HUES48 (cell line): ENCODE measurements around the gene DHRSX.
"Not testable (repeated sequence)": the region's sequence is repeated elsewhere in the genome, so short reads cannot be mapped to it uniquely, and the experiment has no call there.

ENCODE experiments used
- H3K27ac ChIP-seq: one replicate; pipeline ENCODE4 v1.7.0; 2013; ENCODE audit warnings: low read depth, low read length, inconsistent platforms
- H3K27me3 ChIP-seq: 2 replicates; pipeline ENCODE4 v1.6.1; 2013; ENCODE audit warnings: mild to moderate bottlenecking, low read length; ENCODE audit not compliant: control insufficient read depth, insufficient read depth
- H3K36me3 ChIP-seq: 2 replicates; pipeline ENCODE4 v1.6.1; 2013; ENCODE audit warnings: low read length; ENCODE audit not compliant: control insufficient read depth, insufficient read depth
- H3K4me1 ChIP-seq: 2 replicates; pipeline ENCODE4 v1.6.1; 2013; ENCODE audit warnings: mild to moderate bottlenecking, low read length; ENCODE audit not compliant: control insufficient read depth, insufficient read depth
- H3K4me3 ChIP-seq: 2 replicates; pipeline ENCODE4 v1.5.1; 2013; ENCODE audit warnings: mild to moderate bottlenecking, low read depth, low read length
- H3K9ac ChIP-seq: 2 replicates; pipeline ENCODE4 v1.6.1; 2013; ENCODE audit warnings: mild to moderate bottlenecking, low read depth, low read length, moderate library complexity
- H3K9me3 ChIP-seq: 2 replicates; pipeline ENCODE4 v1.6.1; 2013; ENCODE audit warnings: low read length; ENCODE audit not compliant: control insufficient read depth, insufficient read depth

Gene DHRSX

GRCh38 chrX:2321411-2321810 is 179.4 kb downstream of the DHRSX start:
- H3K4me1 ChIP-seq, result no peaks in the 10 kb centered on the region
- no peaks in the 10 kb centered on the region for H3K27me3 ChIP-seq
- no peaks in the 10 kb centered on the region for H3K36me3 ChIP-seq
- H3K4me3 ChIP-seq, result no peak overlapping the region
- no peak overlapping the region for H3K9ac ChIP-seq
- H3K27ac ChIP-seq, result no peak overlapping the region
- H3K9me3 ChIP-seq, result no peaks in the 10 kb centered on the region

DNA sequence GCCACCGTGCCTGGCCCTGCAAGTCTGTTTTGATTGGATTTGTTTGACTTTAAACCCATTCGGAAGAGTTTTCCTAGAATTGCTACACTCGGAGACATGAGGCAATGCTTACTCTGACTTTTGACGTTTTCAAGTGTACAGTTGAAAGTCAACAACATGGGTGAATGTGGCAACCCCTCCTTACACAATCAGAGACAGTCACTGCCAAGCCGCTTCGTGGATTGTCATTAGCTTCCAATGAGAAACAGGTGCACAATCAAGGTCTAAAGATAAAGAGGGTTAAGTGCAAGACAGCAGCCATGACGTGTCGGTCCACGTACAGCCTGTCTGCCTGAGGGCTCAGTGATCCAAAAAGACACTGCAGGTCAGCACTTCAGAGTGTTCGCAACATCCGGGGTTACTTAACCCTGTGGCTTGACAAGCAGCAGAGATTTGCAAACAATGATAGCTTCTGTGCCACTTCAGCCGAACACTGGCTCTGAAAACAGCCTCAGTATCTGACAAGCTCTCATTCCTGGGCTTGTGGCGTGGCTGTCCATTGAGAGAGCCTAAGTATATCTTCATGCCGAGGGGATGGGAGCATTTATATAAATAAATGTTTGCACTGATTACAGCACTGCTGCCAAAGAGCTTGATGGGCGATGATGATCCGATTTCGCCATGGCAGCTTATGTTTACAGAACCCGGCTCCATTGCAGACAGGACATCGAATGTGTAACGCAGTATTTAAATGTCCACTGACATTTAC is 180.0 kb downstream of the DHRSX start:
- Histone ChIP-seq H3K4me3 (no peak overlapping the region), H3K9ac (no peak overlapping the region)

DNA sequence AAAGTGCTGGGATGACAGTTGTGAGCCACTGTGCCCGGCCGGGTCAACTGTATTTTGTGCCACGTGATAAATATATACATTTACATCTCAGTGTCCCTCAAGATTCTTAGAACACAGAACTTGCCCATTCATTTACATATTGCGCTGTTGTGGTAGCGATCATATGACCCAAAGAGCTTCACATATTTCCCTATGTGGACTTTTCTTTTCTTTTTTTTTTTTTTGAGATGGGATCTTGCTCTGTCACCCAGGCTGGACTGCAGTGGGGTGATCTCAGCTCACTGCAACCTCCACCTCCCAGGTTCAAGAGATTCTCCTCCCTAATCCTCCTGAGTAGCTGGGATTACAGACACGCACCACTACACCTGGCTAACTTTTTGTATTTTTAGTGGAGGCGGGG is 180.7 kb downstream of the DHRSX start:
- no peak overlapping the region for H3K9ac ChIP-seq
- no peaks in the 10 kb centered on the region for H3K9me3 ChIP-seq
- no peaks in the 10 kb centered on the region for H3K36me3 ChIP-seq
- no peak overlapping the region for H3K4me3 ChIP-seq
- no peak overlapping the region for H3K27ac ChIP-seq
- no peaks in the 10 kb centered on the region for H3K27me3 ChIP-seq
- no peaks in the 10 kb centered on the region for H3K4me1 ChIP-seq

More for the DNA sequence above, 180.0 kb downstream of the DHRSX start:
- Histone ChIP-seq H3K27me3 (no peaks in the 10 kb centered on the region), H3K27ac (no peak overlapping the region), H3K36me3 (no peaks in the 10 kb centered on the region), H3K4me1 (no peaks in the 10 kb centered on the region), H3K9me3 (no peaks in the 10 kb centered on the region)

- Histone ChIP-seq H3K27me3 (no peaks in the 10 kb centered on the region), H3K4me1 (no peaks in the 10 kb centered on the region), H3K27ac (no peak overlapping the region), H3K4me3 (no peak overlapping the region), H3K9ac (no peak overlapping the region), H3K36me3 (no peaks in the 10 kb centered on the region), H3K9me3 (no peaks in the 10 kb centered on the region)
Observed at GRCh38 chrX:2318371-2318770, 182.4 kb downstream of the DHRSX start.

GRCh38 chrX:2317527-2318055 is 183.2 kb downstream of the DHRSX start:
- Histone ChIP-seq H3K9me3 (no peaks in the 10 kb centered on the region), H3K27me3 (no peaks in the 10 kb centered on the region), H3K4me3 (no peak overlapping the region), H3K27ac (no peak overlapping the region), H3K4me1 (no peaks in the 10 kb centered on the region), H3K36me3 (no peaks in the 10 kb centered on the region), H3K9ac (no peak overlapping the region)

- Histone ChIP-seq H3K27me3 (no peaks in the 10 kb centered on the region), H3K9ac (no peak overlapping the region), H3K9me3 (no peaks in the 10 kb centered on the region), H3K4me3 (no peak overlapping the region), H3K27ac (no peak overlapping the region), H3K36me3 (no peaks in the 10 kb centered on the region), H3K4me1 (no peaks in the 10 kb centered on the region; the same call in 1 of the 2 replicates)
Observed at GRCh38 chrX:2316534-2316933, 184.2 kb downstream of the DHRSX start.

GRCh38 chrX:2315434-2315833 is 185.3 kb downstream of the DHRSX start:
- Histone ChIP-seq H3K36me3 (no peaks in the 10 kb centered on the region), H3K4me3 (no peak overlapping the region), H3K4me1 (no peaks in the 10 kb centered on the region; the same call in 1 of the 2 replicates), H3K9me3 (no peaks in the 10 kb centered on the region), H3K9ac (no peak overlapping the region), H3K27ac (no peak overlapping the region), H3K27me3 (no peaks in the 10 kb centered on the region)

DNA sequence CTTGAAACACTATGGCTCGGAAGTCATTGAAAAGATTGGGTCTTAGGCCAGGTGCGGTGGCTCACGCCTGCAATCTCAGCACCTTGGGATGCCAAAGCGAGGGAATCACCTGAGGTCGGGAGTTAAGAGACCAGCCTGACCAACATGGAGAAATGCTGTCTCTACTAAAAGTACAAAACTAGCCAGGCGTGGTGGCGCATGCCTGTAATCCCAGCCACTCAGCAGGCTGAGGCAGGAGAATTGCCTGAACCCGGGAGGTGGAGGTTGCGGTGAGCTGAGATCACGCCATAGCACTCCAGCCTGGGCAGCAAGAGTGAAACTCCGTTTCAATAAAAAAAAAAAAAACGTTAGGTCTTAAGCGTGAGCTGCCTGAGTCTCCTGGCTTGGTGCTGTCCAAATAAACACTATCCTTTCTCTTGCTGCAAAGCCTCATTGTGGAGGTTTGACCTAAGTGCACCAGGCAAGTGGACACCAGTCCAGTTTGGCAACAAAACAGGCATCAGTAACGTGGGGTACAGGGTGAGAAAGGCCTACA is 185.9 kb downstream of the DHRSX start:
- Histone ChIP-seq H3K9me3 (no peaks in the 10 kb centered on the region), H3K36me3 (no peaks in the 10 kb centered on the region), H3K9ac (no peak overlapping the region), H3K27me3 (no peaks in the 10 kb centered on the region), H3K4me3 (no peak overlapping the region), H3K4me1 (no peaks in the 10 kb centered on the region; the same call in 1 of the 2 replicates), H3K27ac (no peak overlapping the region)

GRCh38 chrX:2313864-2314640 is 186.7 kb downstream of the DHRSX start:
- H3K36me3 ChIP-seq, result no peaks in the 10 kb centered on the region
- H3K4me1 ChIP-seq, result no peaks in the 10 kb centered on the region; the same call in 1 of the 2 replicates
- H3K9me3 ChIP-seq, result no peaks in the 10 kb centered on the region
- no peak overlapping the region for H3K9ac ChIP-seq
- no peaks in the 10 kb centered on the region for H3K27me3 ChIP-seq
- H3K27ac ChIP-seq, result no peak overlapping the region
- no peak overlapping the region for H3K4me3 ChIP-seq

DNA sequence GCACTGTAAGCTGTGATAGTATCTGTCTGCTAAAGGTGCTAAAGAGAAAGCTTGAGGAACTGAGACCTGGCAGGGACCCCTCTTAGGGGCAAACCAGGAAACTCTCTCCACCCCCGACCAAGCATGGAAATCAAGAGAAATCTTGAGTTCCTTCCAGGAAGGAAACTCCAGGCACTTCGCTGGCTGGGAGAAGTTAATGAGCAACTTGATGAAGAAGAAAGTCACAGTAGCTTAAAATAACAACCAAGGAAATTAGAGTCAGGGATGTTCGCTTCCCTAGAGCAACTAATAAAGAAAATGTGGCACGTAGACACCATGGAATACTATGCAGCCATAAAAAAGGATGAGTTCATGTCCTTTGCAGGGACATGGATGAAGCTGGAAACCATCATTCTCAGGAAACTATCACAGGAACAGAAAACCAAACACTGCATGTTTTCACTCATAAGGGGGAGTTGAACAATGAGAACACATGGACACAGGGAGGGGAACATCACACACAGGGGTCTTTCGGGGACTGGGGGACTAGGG is 188.7 kb downstream of the DHRSX start:
- peak overlapping the region; percentile 6 for H3K27ac ChIP-seq
- H3K36me3 ChIP-seq, H3K4me3 ChIP-seq, H3K27me3 ChIP-seq, H3K9me3 ChIP-seq, H3K9ac ChIP-seq, H3K4me1 ChIP-seq: not testable (repeated sequence)
